HG02943 (cell line): ENCODE results near the gene XPC.
"Not testable (repeated sequence)": the region's sequence is repeated elsewhere in the genome, so short reads cannot be mapped to it uniquely, and the experiment has no call there.

Source experiments
- ATAC-seq: cut with Tn5 transposase; IDR thresholded peaks from one replicate; pipeline ENCODE4 v1.9.1; 2021; ENCODE audit warnings: mild to moderate bottlenecking, low read depth, moderate library complexity; ENCODE audit not compliant: unreplicated experiment

The XPC gene

DNA sequence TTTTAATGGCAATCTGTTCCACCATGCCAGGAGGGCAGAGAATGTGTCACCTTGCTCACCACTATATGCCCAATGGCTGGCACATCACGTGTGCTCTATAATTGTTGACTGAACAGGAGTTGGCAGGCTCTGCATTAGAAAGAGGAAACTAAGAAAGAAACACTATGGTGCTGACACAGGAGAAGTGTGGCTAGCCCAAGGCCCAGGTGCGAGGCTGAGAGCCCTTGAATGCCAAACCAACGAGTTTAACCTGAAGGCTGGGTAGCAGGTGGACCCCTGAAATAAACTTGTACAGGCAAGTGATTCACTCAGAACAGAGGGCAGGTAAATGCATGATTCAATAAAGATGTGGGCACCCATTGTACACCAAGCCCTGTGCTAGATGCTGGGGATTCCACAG is 56.1 kb downstream of the XPC start:
- no peak for ATAC-seq

DNA sequence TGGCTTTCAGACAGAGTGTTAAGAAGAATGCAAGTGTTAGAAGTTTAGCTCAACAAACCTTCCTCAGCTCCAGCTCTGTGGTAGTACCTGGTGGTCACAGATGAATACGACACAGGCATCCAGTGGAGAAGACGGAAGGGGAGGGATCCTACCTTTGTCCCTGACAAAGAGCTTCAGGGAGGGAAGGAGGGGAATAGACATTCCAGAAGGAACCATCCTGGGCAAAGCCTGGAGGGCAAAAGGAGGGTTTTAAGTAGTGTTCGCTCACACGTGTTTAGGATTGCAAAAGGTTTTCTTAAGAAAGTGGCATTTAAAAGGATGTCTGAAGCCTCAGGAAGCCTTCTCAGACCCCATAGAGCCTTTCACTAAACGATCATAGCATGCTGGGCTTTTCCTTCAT is 56.5 kb downstream of the XPC start:
- no peak for ATAC-seq

DNA sequence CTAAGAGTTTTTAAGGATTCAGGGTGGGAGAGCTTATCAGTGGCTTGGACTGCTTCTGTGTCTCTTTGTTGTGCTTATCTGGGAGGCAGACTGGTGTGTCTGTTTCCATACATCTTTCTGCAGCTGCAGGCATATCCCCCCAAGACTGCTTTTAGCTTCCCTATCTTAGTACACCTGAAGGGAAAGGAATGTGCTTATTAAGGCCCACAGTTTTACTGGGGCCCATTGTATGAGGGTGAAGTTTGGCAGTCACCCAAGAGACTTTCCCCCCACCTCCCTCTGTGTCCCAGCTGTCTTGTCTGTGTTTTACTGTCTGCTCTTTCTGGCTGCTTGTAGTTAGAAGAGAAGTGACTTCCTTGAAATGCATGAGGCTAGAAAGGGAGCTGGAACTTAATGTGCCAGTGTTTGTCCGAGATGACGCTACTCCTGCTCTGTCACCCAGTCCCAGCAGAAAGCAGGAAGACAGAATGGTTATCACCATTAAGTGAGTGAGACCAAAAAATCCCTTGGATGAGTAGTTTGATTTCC is 57.4 kb downstream of the XPC start:
- ATAC-seq = not testable (repeated sequence)

DNA sequence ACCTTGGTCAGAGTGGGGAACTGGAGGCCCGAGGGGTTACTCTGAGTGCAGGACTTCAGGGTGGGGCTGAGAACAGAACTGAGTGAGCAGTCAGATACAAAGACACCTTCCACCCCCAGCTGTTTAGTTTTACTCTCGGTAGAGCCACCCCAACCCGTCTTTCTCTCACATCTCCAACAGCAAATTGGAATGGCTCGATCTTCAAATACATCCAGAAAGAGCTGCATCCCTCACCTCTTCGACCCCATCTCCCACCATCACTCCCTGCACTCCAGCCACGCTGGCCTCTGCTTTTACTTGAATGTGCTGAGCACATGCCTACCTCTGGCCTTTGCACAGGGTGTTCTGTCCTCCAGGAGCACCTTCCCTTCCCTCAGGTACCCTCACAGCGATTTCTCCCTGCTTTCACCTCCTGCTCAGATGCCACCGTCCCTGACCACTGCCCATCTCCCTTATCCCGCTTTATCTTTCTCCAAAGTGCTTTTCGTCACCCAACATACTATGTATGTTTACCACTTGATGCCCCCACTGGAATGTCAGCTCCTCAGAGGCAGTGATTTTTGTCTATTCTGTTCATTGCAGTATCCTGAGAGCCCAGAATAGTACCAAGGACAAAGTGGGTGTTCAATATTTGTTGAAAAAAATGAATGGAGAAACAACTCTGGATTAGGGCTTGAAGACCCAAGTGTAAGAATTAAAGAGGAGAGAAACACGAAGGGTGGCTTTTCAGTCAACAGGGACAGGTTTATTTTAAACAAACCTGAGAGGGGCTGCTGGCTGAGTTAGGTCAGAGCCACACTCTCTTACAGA is 58.1 kb downstream of the XPC start:
- ATAC-seq = no peak

DNA sequence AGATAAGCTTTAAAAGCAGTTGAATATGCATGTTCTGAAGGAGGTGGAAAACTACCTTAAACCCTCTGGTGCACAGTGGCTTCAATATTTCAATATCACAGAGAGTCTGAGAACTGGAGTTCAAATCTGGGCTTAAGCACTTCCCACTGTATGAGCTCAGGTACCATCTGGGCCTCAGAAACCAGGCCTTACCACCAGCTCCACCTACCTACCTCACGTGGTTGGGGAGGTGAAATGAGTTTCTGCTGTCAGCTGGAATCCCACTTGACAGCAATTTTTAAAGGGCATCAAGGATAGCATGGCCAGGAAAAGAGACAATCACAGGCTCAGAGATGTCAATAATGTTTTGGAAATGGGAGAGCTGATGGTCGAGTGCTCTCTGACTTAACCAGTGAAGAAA is 58.8 kb downstream of the XPC start:
- ATAC-seq = no peak

DNA sequence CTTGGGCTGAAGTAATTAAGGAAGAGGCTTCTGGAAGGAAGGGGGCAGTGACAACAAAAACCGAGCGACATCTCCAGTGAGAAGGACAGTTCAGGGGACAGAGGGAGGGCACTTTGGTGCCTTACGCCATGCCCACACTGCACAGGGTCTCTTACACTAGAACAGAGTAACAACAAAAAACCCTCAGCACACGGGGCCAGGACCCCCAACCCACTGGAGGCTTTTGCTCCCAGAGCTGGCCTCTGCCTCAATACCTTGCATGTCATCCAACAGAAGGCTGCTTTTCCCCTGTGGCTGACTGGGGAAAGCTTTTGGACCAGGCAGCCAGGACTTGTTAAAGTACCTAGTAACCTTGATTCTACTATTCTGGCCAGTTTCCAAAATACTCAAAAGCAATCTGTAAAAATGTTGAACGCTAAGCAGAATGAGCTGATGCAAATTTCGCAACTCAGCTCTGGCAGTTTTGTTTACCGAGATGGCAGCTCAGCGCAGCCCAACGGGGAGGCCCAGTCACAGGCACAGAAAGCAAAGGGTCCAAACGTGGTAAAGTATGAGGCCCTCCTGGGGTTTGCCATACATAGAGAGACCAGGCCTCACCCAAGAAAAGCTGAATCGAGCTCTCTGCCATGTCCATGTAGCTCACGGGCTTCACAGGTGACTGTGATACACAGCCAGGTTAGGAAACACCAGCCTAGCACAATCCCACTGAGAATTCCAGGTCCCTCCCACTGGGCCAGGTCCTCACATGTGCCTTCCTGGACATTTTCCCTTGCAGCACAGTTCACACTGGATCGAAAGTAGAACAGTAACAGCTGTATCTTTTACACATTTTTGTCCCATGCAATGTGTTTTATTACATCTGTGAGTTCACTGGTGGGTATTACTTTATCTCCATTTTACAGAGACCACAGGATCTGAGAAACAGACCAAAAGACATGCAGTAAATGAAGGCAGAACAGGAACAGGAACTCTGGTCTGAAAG is 59.7 kb downstream of the XPC start:
- ATAC-seq = no peak

DNA sequence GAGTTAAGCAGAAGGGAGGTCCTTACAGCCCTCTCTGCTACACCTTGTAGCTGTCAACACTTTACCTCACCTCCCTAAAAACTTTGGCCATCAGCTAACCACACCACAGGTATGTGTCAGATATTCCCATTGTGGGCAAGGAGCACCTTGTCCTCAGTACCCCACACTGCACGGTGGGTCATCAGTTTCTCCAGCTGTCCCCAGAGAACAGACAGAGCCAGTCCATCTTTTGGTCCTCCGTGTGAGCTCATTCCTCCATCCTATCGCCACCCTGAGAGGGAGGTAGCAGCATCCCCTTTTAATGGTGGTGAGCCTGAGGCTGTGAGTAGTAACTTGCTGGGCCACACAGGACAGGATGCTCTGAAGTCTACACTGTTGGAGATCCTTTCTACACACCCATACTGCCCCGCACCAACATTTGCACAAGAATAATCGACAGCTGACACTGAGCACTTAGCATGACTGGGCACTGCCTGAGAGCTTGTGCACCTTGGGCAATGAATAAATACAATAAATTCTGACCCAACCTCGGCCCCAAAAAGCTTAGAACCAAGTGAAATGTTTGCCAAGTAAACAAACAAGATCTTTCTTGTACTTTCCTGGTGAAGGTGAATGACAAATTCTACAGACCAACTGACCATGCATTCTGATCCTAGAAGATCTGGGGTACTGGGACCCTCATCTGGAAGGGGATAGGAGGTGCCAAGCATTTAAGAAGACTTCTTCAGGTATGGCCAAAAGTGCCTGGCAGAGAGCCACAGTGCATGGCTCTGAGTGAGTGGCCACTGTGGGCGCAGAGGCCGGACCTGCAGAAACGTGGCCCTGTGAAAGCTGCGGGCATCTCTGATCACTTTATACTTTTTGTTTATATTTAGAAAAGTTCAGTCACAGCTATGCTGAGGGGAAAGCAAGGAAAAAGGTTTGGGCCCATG is 60.7 kb downstream of the XPC start:
- ATAC-seq = no peak

DNA sequence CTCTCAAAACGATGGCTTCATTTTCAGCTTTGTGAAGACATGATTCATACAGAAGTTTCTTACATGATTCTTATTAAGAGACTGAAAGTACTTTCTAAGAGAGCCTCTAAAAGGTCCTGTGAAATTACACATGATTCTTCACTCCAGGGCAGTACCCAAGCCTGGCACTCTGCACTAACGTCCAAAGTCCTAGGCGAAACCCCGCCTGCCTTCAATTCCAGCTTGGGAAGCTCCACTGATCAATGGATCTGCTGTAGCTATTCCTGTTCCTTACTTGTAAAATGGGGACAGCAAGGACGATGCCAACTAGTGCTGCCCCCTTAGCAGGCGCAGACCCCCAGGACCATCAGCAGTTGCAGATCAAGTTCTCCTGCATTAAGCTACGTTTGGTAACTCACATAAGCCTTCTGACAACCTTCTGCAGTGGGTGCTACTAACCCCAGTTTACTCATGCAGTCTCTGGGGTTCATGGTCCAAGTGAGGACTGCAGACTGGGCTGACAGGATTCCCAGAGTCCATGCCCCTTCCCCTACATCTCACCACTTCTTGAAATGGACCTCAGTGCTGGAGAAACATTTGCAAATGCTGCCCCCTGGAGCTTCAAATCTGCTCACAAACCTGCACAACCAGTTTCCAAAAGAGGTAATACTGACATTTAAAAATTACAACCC is 64.3 kb downstream of the XPC start:
- no peak for ATAC-seq

DNA sequence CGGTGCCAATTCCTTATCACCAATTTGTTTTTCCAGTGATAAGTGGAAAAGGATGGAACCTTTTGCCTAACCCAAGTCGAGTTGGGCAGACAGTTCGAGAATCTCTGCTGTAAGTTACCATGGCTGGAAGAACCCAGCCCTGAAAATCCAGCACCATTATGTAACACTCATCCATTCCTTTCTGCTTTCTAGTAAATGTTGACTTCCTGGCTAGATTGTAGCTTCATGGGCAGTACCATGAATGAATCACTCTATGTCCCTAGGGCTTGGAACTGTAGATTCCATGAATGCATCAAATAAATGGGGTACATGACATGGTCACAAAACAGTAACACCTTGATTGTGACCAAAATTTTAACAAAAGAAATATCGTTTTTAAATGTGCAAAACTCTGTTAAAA is 67.7 kb downstream of the XPC start:
- ATAC-seq = no peak

DNA sequence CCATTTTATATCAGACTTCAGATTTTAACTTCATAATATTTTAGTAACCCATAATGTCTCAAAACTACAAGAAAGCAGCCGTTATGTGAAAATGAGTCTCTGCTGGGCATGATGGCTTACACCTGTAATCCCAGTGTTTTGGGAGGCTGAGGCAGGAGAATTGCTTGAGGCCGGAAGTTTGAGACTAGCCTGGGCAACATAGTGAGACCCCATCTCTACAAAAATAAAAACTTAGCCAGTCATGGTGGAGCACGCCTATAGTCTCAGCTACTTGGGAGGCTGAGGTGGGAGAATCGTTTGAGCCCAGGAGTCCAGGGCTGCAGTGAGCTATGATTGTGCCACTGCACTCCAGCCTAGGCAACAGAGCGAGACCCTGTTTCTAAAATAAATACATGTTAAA is 68.6 kb downstream of the XPC start:
- ATAC-seq = not testable (repeated sequence)

DNA sequence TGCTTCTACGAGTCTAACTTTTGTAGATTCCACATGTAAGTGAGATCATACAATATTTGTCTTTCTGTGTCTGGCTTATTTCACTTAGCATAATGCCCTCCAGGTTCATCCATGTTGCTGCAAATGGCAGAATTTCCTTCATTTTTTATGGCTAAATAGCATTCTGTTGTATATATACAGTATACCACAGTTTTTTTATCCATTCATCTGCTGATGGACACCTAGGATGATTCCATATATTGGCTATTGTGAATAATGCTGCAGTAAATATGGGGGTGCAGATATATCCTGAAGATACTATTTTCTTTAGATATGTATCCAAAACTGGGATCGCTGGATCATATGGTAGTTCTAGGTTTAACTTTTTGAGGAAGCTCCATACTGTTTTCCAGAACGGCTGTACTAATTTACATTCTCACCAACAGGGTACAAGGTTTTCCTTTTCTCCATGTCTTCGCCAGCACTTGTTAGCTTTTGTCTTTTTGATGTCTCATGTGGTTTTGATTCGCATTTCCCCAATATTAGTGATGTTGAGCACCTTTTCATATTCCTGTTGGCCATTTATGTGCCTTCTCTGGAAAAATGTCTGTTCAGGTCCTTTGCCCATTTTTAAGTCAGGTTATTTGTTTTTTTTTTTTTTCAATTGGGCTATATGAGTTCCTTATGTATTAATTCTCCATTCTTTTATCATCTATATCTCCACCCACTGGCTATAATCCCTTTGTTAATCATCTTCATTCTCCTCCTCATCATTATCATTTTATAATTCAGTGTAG is 80.6 kb downstream of the XPC start:
- no peak for ATAC-seq

DNA sequence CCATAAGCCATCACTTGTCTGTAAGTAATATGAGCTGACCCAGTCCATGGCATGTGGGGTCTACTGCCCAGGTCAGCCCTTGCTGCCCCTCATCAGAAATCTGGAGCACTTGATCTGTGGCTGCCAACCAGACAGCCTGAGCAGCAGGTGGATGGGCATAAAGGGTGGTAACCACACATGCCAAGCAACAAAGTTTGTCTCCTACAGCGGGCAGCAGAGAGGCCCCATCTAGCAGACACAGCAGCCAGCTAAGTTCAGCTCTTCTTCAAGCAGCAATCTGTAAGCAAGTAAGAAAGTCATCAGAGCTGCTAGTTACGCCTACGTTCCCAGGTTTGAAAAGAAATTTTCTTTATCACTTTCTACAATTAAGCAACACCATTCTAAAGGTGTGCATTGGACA is 81.7 kb downstream of the XPC start:
- no peak for ATAC-seq
